Activated CD8-positive, alpha-beta T cell treated with anti-CD3 and anti-CD28 coated beads, Interleukin-2, amount 10 ng/mL, durations not matched to agents 7 days and 5 days (primary cell): Measurements from ENCODE around the gene APBA2. TPM values are rescaled to one million over a fixed set of nuclear protein-coding genes. Genes with fewer than 3 reads are reported as not detected.
"Not testable (repeated sequence)": the region's sequence is repeated elsewhere in the genome, so short reads cannot be mapped to it uniquely, and the experiment has no call there.

ENCODE experiments used
- ATAC-seq: fragments of 150-1000 bp; cut with Tn5 transposase; one replicate; pipeline ENCODE4 v1.10.0; 2021; ENCODE audit warnings: moderate library complexity
- CTCF ChIA-PET: fragments of 350-600 bp; sonication (Branson Sonifier 250); formaldehyde crosslinking; loops from one replicate; lab custom pipeline; 2021; ENCODE audit warnings: antibody characterized with exemption; lab: Charles Lee
- POLR2A ChIA-PET: fragments of 350-600 bp; sonication (Branson Sonifier 250); formaldehyde crosslinking; loops from one replicate; lab custom pipeline; 2021; ENCODE audit warnings: antibody characterized with exemption; lab: Charles Lee
- DNase-seq: peaks from one replicate; pipeline ENCODE4 v3.0.0-alpha.2; 2020
- H3K27ac Mint-ChIP-seq: one replicate; pipeline ENCODE4 v1.8.0; 2021; ENCODE audit warnings: mild to moderate bottlenecking, mixed read lengths
- H3K27me3 Mint-ChIP-seq: one replicate; pipeline ENCODE4 v1.8.0; 2021; ENCODE audit warnings: low read depth, mixed read lengths
- H3K36me3 Mint-ChIP-seq: one replicate; pipeline ENCODE4 v1.8.0; 2021; ENCODE audit warnings: low read depth, mixed read lengths
- H3K4me1 Mint-ChIP-seq: one replicate; pipeline ENCODE4 v1.8.0; 2021; ENCODE audit warnings: low read depth, mixed read lengths
- H3K4me3 Mint-ChIP-seq: one replicate; pipeline ENCODE4 v1.8.0; 2021; ENCODE audit warnings: mild to moderate bottlenecking, mixed read lengths
- H3K9me3 Mint-ChIP-seq: one replicate; pipeline ENCODE4 v1.8.0; 2022; ENCODE audit warnings: mixed read lengths; ENCODE audit not compliant: insufficient read depth
- total RNA-seq, 2 experiments: library from RNA; stranded (reverse); gene quantifications; one replicate each; pipeline ENCODE4 v1.2.3, GENCODE V29; 2021

Gene APBA2
- total RNA-seq, 2 experiments from 2014 or later, result 29.5 TPM

DNA sequence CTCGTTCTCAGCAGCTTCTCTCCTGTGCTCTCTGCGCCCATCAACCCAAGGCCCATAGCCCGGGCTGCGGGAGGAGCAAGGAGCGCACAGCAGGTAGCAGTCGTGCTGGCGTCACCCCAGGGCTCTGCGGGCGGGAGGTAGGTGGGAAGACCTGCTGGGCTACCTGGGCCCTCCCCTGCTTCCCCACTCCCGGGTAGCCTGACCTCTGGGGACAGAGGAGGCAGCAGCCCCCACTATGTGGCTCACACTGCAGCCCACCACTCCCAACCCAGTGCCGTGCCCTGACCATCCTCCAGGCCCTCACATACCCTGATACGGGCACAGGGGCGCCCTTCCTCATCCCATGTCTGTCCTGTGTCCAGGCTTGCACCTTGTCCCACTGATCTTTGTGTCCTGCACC is 212.9 kb downstream of the APBA2 start:
- no peak for ATAC-seq
- no peaks in the 10 kb centered on the region for H3K27me3 Mint-ChIP-seq
- CTCF ChIA-PET, result interaction anchor here (2.6 kb wide), 1 partner anchor 9 kb away, joined by 24 read pairs; no protein-coding TSS in a partner anchor
- H3K9me3 Mint-ChIP-seq, result no peaks in the 10 kb centered on the region
- H3K36me3 Mint-ChIP-seq, result peaks cover 2% of the 10 kb centered on the region
- no peak overlapping the region for H3K27ac Mint-ChIP-seq
- H3K4me3 Mint-ChIP-seq, result no peak overlapping the region
- DNase-seq, result no peak
- H3K4me1 Mint-ChIP-seq, result peaks cover 6% of the 10 kb centered on the region
- POLR2A ChIA-PET, result no interaction called here

- DNase-seq, result no peak
- Mint-ChIP-seq H3K27me3 (no peaks in the 10 kb centered on the region), H3K4me1 (peaks cover 10% of the 10 kb centered on the region), H3K27ac (no peak overlapping the region), H3K4me3 (no peak overlapping the region), H3K9me3 (no peaks in the 10 kb centered on the region), H3K36me3 (peaks cover 2% of the 10 kb centered on the region)
- CTCF ChIA-PET, result interaction anchor here (1.1 to 2.6 kb wide), 3 partner anchors 8 to 44 kb away, joined by 3 to 24 read pairs (median 9); no protein-coding TSS in a partner anchor
- POLR2A ChIA-PET, result no interaction called here
- ATAC-seq, result no peak
Measured at GRCh38 chr15:29099131-29099880, 213.5 kb downstream of the APBA2 start.

DNA sequence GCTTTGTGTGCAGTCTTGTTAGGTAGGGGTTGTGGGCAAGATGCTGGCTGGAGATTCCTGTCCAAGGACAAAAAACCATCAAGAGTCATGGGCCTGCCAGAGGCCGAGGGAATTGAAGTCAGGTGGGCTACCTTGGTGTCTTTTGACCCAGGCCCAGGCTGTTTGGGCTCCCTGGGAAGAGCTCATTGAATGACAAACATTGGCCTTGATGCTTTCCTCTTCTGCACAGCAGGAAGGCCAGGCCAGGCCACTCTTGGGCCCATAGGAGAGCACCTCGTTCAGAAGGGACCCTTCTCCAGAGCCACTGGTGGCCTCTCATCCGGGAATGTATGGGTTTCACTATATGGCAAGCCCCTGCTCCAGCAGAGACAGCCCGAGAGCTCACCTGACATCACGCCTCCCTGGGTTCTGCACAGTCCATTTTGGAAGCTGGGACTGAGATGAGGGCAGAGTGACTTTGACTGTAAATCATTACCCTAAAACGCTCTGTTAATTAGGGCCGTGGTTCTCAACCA is 214.8 kb downstream of the APBA2 start:
- ChIA-PET CTCF (interaction anchor here (1.1 to 2.6 kb wide), 3 partner anchors 9 to 43 kb away, joined by 3 to 24 read pairs (median 9); no protein-coding TSS in a partner anchor), POLR2A (no interaction called here)
- peaks cover 10% of the 10 kb centered on the region for H3K4me1 Mint-ChIP-seq
- peaks cover 3% of the 10 kb centered on the region for H3K36me3 Mint-ChIP-seq
- no peak for DNase-seq
- H3K9me3 Mint-ChIP-seq, result no peaks in the 10 kb centered on the region
- no peak for ATAC-seq
- no peak overlapping the region for H3K4me3 Mint-ChIP-seq
- H3K27me3 Mint-ChIP-seq, result no peaks in the 10 kb centered on the region
- no peak overlapping the region for H3K27ac Mint-ChIP-seq

DNA sequence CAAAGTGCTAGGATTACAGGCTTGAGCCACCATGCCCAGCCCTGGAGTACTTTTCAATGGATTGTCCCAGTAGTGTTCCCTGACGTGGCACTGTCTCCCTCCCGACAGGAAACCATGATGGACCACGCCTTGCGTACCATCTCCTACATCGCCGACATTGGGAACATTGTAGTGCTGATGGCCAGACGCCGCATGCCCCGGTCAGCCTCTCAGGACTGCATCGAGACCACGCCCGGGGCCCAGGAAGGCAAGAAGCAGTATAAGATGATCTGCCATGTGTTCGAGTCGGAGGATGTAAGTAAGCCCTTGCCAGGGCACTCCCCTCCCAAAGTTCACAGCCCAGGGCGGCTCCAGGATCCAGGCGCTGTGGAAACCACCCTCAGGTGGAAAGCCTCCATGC is 215.7 kb downstream of the APBA2 start:
- Mint-ChIP-seq H3K9me3 (no peaks in the 10 kb centered on the region), H3K4me1 (peaks cover 10% of the 10 kb centered on the region), H3K27ac (no peak overlapping the region), H3K36me3 (peaks cover 3% of the 10 kb centered on the region), H3K4me3 (no peak overlapping the region), H3K27me3 (no peaks in the 10 kb centered on the region)
- ChIA-PET CTCF (interaction anchor here (0.7 to 4.8 kb wide), 32 partner anchors 8 to 849 kb away, joined by 3 to 72 read pairs (median 4); no protein-coding TSS in a partner anchor), POLR2A (no interaction called here)
- DNase-seq (no peak), ATAC-seq (no peak)

- POLR2A ChIA-PET, H3K4me3 Mint-ChIP-seq, H3K36me3 Mint-ChIP-seq: not testable (repeated sequence)
Measured at GRCh38 chr15:29102173-29102794, 216.5 kb downstream of the APBA2 start.

DNA sequence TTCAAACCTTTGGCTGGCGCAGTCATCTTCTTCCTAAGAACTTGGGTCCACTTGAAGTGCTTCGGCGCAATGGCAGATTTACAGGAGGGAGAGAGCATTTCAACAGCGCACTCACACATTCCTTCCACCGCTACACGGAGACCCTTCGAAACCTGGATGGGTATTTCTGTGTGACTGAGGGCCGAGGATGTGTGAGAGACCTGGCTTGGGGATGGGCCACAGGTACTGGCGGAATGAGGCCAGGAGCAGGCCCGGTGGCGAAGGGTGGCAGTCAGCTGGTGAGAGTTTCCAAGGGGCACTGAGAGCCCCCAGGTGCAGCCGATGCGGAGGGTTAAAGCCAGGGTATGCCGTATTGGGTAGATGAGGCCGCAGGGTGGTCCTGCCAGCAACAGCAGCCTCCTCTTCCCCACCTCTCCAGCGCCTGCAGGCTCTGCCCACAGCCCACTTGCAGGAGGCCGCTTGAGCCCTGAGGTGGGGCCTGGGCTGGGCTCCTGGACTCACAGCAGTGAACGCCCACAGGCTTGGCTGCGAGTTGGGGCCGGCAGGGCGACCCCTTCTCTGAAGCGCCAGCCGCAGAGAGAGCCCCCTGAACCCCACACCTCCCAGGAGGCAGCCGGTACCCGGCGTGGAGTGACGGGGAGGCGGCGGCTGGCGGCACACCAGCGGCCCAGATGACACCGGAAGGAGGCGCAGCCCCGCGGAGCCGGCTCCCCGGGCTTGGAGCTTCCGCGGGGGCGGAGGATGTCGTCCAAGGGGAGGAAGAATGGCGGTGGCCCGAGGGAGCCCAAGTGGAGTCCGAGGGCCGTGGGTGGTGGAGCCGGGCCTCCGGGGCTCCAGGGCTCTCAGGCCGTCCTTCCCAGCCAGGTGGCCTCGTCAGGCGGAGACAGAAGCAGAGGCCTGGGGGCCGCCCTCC is 217.4 kb downstream of the APBA2 start:
- CTCF ChIA-PET, result interaction anchor here (0.7 to 4.8 kb wide), 39 partner anchors 8 to 1005 kb away, joined by 3 to 72 read pairs (median 4); no protein-coding TSS in a partner anchor
- DNase-seq (no peak), ATAC-seq (peak; percentile 40)
- Mint-ChIP-seq H3K27me3 (no peaks in the 10 kb centered on the region), H3K27ac (no peak overlapping the region), H3K4me1 (peaks cover 10% of the 10 kb centered on the region), H3K9me3 (no peaks in the 10 kb centered on the region), H3K36me3 (peaks cover 3% of the 10 kb centered on the region), H3K4me3 (no peak overlapping the region)
- POLR2A ChIA-PET, result no interaction called here

More at GRCh38 chr15:29102173-29102794, 216.5 kb downstream of the APBA2 start:
- not testable (repeated sequence) for H3K27ac Mint-ChIP-seq, H3K4me1 Mint-ChIP-seq, H3K27me3 Mint-ChIP-seq, H3K9me3 Mint-ChIP-seq
- CTCF ChIA-PET, result interaction anchor here (0.6 to 4.8 kb wide), 40 partner anchors 8 to 850 kb away, joined by 3 to 72 read pairs (median 4); no protein-coding TSS in a partner anchor
- DNase-seq (peak; percentile 75), ATAC-seq (peak; percentile 59)

DNA sequence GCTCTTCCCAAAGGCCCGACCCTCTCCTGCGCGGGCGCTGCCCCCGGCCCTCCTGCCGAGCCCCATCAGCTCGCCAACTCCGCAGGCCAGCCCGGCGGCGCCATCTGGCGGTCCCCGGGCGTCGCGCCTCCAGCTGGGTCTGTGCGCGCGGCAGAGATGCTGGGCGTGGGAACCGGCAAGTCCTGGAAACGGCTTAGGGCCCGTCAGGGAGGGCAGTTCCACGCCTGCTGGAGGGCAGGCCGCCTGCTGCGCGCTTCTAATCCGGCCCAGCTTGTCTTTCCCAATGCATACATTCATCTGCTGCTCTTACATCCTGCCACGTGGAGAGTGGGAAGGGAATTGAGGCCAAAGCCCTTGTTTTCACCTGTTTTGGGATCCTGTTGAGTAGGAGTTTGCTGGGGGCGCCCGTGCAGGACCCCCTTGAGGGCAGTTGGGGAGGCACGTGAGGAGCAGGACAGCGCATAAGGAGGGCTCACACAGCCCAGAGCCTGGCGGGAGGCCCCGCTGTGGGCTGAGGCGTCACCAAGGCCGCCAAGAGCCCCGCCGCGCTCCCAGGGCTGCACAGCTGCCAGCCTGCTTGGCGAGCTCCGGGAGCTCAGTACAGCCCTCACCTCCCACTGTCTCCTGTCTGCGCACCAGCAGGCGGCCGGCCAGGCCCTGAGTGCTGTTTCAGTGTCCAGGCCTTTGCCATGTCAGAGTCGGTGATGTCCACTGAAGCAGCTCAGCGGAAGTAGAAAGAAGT is 218.2 kb downstream of the APBA2 start:
- CTCF ChIA-PET, result interaction anchor here (0.7 to 4.8 kb wide), 17 partner anchors 9 to 1006 kb away, joined by 3 to 72 read pairs (median 3); no protein-coding TSS in a partner anchor
- peaks cover 10% of the 10 kb centered on the region for H3K4me1 Mint-ChIP-seq
- no peaks in the 10 kb centered on the region for H3K27me3 Mint-ChIP-seq
- no peak overlapping the region for H3K4me3 Mint-ChIP-seq
- POLR2A ChIA-PET, result no interaction called here
- H3K36me3 Mint-ChIP-seq, result peaks cover 3% of the 10 kb centered on the region
- H3K27ac Mint-ChIP-seq, result no peak overlapping the region
- H3K9me3 Mint-ChIP-seq, result no peaks in the 10 kb centered on the region
- DNase-seq (peak; percentile 67), ATAC-seq (peak; percentile 83)

DNA sequence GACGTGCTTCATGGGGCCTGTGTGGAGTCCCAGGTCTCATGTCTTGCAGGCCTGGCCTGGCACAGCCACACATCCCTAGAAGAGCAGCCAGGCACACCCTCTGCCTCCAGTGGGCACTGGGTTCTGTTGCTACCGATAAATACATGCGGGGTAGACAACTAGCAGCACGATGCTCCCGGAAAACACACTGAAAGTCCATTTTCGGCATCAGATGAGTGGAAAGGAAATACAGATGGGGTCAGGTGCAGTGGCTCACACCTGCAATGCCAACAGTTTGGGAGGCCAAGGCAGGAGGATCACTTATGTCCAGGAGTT is 218.7 kb downstream of the APBA2 start:
- ATAC-seq (no peak), DNase-seq (no peak)
- no peak overlapping the region for H3K27ac Mint-ChIP-seq
- H3K27me3 Mint-ChIP-seq, result no peaks in the 10 kb centered on the region
- no peaks in the 10 kb centered on the region for H3K9me3 Mint-ChIP-seq
- POLR2A ChIA-PET, result no interaction called here
- CTCF ChIA-PET, result interaction anchor here (0.8 to 4.8 kb wide), 5 partner anchors 10 to 169 kb away, joined by 3 to 72 read pairs (median 5); no protein-coding TSS in a partner anchor
- H3K4me1 Mint-ChIP-seq, result peaks cover 10% of the 10 kb centered on the region
- H3K36me3 Mint-ChIP-seq, result peaks cover 3% of the 10 kb centered on the region
- no peak overlapping the region for H3K4me3 Mint-ChIP-seq

GRCh38 chr15:29105151-29105854 is 219.5 kb downstream of the APBA2 start:
- no peaks in the 10 kb centered on the region for H3K9me3 Mint-ChIP-seq
- POLR2A ChIA-PET, result interaction anchor here (0.6 kb wide), 1 partner anchor 120 kb away, joined by 3 read pairs; no protein-coding TSS in a partner anchor
- no peak overlapping the region for H3K27ac Mint-ChIP-seq
- H3K27me3 Mint-ChIP-seq, result no peaks in the 10 kb centered on the region
- no peak for ATAC-seq
- CTCF ChIA-PET, result interaction anchor here (0.8 to 4.8 kb wide), 4 partner anchors 15 to 170 kb away, joined by 3 to 72 read pairs (median 7); no protein-coding TSS in a partner anchor
- H3K4me1 Mint-ChIP-seq, result peaks cover 10% of the 10 kb centered on the region
- DNase-seq, result no peak
- H3K4me3 Mint-ChIP-seq, result no peak overlapping the region
- peaks cover 3% of the 10 kb centered on the region for H3K36me3 Mint-ChIP-seq

DNA sequence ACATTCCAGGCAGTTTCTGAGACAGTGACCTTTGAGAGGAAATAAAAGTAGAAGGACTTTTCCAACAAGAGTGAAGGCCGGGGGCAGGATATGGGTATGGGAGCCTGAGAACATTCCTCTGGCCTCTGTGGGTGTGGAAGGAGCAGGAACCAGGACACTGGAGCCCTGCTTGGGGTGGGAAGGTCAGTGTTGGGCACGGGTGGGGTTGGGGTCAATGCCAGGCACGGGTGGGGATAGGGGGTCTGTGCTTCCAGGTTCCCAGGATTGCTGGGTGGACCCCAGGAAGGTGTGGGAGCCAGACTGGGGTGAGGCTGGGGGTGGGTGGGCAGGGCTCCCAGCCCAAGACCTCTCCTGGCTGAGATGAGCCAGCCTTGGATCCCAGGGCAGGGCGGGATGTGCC is 220.3 kb downstream of the APBA2 start:
- Mint-ChIP-seq H3K4me3 (no peak overlapping the region), H3K4me1 (peaks cover 10% of the 10 kb centered on the region), H3K36me3 (peaks cover 3% of the 10 kb centered on the region), H3K27me3 (no peaks in the 10 kb centered on the region), H3K9me3 (no peaks in the 10 kb centered on the region), H3K27ac (no peak overlapping the region)
- ChIA-PET CTCF (interaction anchor here (1.5 to 4.8 kb wide), 2 partner anchors 16 to 34 kb away, joined by 8 to 72 read pairs; no protein-coding TSS in a partner anchor), POLR2A (no interaction called here)
- no peak for ATAC-seq
- DNase-seq, result no peak
